H1 (cell line): ENCODE results near the gene RPL28. TPM values are rescaled to one million over a fixed set of nuclear protein-coding genes. Genes with fewer than 3 reads are reported as not detected.

ENCODE experiments used
- BRCA1 ChIP-seq: IDR thresholded peaks from 2 replicates; pipeline ENCODE4 v1.6.1; 2012; ENCODE audit warnings: low read depth, low read length, improper control_type of control experiment
- CTBP2 ChIP-seq: IDR thresholded peaks from 2 replicates; pipeline ENCODE4 v1.7.0; 2011; ENCODE audit warnings: borderline replicate concordance, mild to moderate bottlenecking, moderate library complexity, mixed read lengths, low read length; ENCODE audit not compliant: insufficient read depth, insufficient read length
- MAX ChIP-seq: IDR thresholded peaks from 2 replicates; pipeline ENCODE4 v1.6.1; 2012; ENCODE audit warnings: inconsistent platforms
- PHF8 ChIP-seq: fragments of 200-600 bp; sonication (generic); conservative IDR thresholded peaks from 2 replicates; pipeline ENCODE4 v1.7.1; 2012; ENCODE audit warnings: low read depth, mild to moderate bottlenecking, inconsistent platforms, low read length, moderate library complexity
- RNF2 ChIP-seq: fragments of 200-900, 300-1000 bp; sonication (generic); IDR thresholded peaks from 2 replicates; pipeline ENCODE4 v1.7.1; 2016; ENCODE audit warnings: borderline replicate concordance, low read depth, mild to moderate bottlenecking, antibody characterized with exemption, low read length; ENCODE audit not compliant: poor library complexity, severe bottlenecking; ENCODE audit errors: missing control alignments
- SAP30 ChIP-seq: fragments of 300-600 bp; sonication (generic); IDR thresholded peaks from 2 replicates; pipeline ENCODE4 v1.7.1; 2012; ENCODE audit warnings: low read length, moderate library complexity, mild to moderate bottlenecking, inconsistent platforms; ENCODE audit not compliant: insufficient read depth, insufficient replicate concordance
- SIRT6 ChIP-seq: IDR thresholded peaks from one replicate; pipeline ENCODE4 v1.7.1; 2012; ENCODE audit warnings: low read length, inconsistent platforms
- SP4 ChIP-seq: IDR thresholded peaks from 2 replicates; pipeline ENCODE4 v1.6.1; 2012; ENCODE audit warnings: low read length, inconsistent platforms
- TCF12 ChIP-seq: IDR thresholded peaks from 2 replicates; pipeline ENCODE4 v1.6.1; 2011; ENCODE audit warnings: low read depth, mild to moderate bottlenecking, low read length
- USF2 ChIP-seq: IDR thresholded peaks from 2 replicates; pipeline ENCODE4 v1.6.1; 2011; ENCODE audit warnings: low read length, improper control_type of control experiment
- YY1 ChIP-seq: IDR thresholded peaks from 2 replicates; pipeline ENCODE4 v1.6.1; 2011; ENCODE audit warnings: low read depth, mild to moderate bottlenecking, low read length
- polyA plus RNA-seq, 7 experiments: library from polyadenylated mRNA; depleted of rRNA in 3 of 7; stranded (reverse) in 5 of 7; unstranded in 2 of 7; fragments of >200 nt in 5 of 7; fragments of 200-250 nt in 2 of 7; gene quantifications; 1 replicate in 5 of 7; 2 replicates in 1 of 7; 4 replicates in 1 of 7; pipeline versions ENCODE4 v1.2.1 to v1.2.3, GENCODE V29; 2011 to 2013; ENCODE audit warnings: missing spikeins in 2 of 7, mixed read lengths in 2 of 7
- total RNA-seq: library from RNA; stranded (reverse); fragmentation: NEBNext Ultra II Directional; extraction: Animal tissue kit (Norgen Biotek cat#: 25700); gene quantifications from 2 replicates; pipeline ENCODE4 v1.2.1, GENCODE V29; 2021

RPL28 gene
- total and polyA plus RNA-seq, 2 of the 8 experiments (the other 6 are each of a cell fraction or from before 2014, with no cell fraction given): 2,123 to 8,402 TPM

GRCh38 chr19:55384920-55385723 lies 610 bp upstream of the RPL28 start (continued):
- TF ChIP-seq TCF12: no peak
- TF ChIP-seq RNF2: no peak
- TF ChIP-seq BRCA1: no peak
- TF ChIP-seq PHF8: peak; percentile 5; the same call in 1 of the 2 replicates
- no peak for TF ChIP-seq USF2
- no peak for TF ChIP-seq YY1
- TF ChIP-seq SIRT6: no peak
- peak; percentile 24; the same call in 1 of the 2 replicates for TF ChIP-seq MAX
- TF ChIP-seq CTBP2: no peak
- TF ChIP-seq SAP30: peak; percentile 9
- TF ChIP-seq SP4: 0 out of 2 replicates have a peak, but pooled peaks have one; percentile 90
